Measurements from ENCODE around the gene PIAS4. TPM values are rescaled to one million over a fixed set of nuclear protein-coding genes. Genes with fewer than 3 reads are reported as not detected.

Gene PIAS4
- polyA plus RNA-seq, 1 donor (not counting 4 experiments of a cell fraction or from before 2014, with no cell fraction given), result 7.5 TPM

GRCh38 chr19:4061683-4062418 is 54.3 kb downstream of the PIAS4 start:
- peak overlapping the region; percentile 77 for H3K4me2 ChIP-seq (ENCODE audit: control insufficient read depth, extremely low read depth, insufficient read depth, low read depth, low read length)
- H3K79me2 ChIP-seq (ENCODE audit: control insufficient read depth, insufficient read depth, low read length), result peaks cover 82% of the 10 kb centered on the region
- no peaks in the 10 kb centered on the region for H3K9me3 ChIP-seq (ENCODE audit: control insufficient read depth, low read depth, low read length)
- H4K20me1 ChIP-seq (ENCODE audit: control insufficient read depth, extremely low read depth, insufficient read depth, low read length), result peaks cover 33% of the 10 kb centered on the region
- H3K4me1 ChIP-seq (ENCODE audit: control insufficient read depth, extremely low read depth, insufficient read depth, low read length), result peaks cover 62% of the 10 kb centered on the region
- peak overlapping the region; percentile 43 for H3K27ac ChIP-seq (ENCODE audit: control insufficient read depth, insufficient read depth, low read length)
- peak overlapping the region; percentile 39 to 85 (median 57) for H3K4me3 ChIP-seq (ENCODE audit: control insufficient read depth in 2 of 3, extremely low read depth in 1 of 3, insufficient read depth in 2 of 3, low read depth in 1 of 3, low read length in 3 of 3)
- no peak overlapping the region for H2AFZ ChIP-seq (ENCODE audit: control insufficient read depth, low read length)
- dilution Hi-C loops (cut with MboI; ENCODE audit: extremely low pct_ligation_motif_present, low sequenced_read_pairs), result no loop called here
- no peaks in the 10 kb centered on the region for H3K9me1 ChIP-seq (ENCODE audit: control insufficient read depth, extremely low read depth, insufficient read depth, low read length)
- H3K36me3 ChIP-seq (ENCODE audit: control insufficient read depth in 2 of 2, extremely low read depth in 1 of 2, insufficient read depth in 2 of 2, low read length in 2 of 2), result peaks cover 7 to 18% of the 10 kb centered on the region in 2 experiments
- peak; percentile 9 for FAIRE-seq
- H3K9ac ChIP-seq (ENCODE audit: control insufficient read depth, extremely low read depth, insufficient read depth, low read length), result peak overlapping the region; percentile 60
- no peaks in the 10 kb centered on the region for H3K27me3 ChIP-seq (ENCODE audit: control insufficient read depth, extremely low read depth, insufficient read depth, low read length)
- TF ChIP-seq CTCF (optimal IDR thresholded peaks at IDR 0.05 in 1 of 3, IDR thresholded peaks at IDR 0.05 in 1 of 3, conservative IDR thresholded peaks at IDR 0.05 in 1 of 3; ENCODE audit: extremely low read depth in 1 of 3, insufficient read depth in 2 of 3, low read length in 3 of 3) (no peak), EZH2 (IDR thresholded peaks at IDR 0.05; ENCODE audit: low read length) (no peak)
- DNase-seq (ENCODE audit: low read depth, low spot score), result no peak

DNA sequence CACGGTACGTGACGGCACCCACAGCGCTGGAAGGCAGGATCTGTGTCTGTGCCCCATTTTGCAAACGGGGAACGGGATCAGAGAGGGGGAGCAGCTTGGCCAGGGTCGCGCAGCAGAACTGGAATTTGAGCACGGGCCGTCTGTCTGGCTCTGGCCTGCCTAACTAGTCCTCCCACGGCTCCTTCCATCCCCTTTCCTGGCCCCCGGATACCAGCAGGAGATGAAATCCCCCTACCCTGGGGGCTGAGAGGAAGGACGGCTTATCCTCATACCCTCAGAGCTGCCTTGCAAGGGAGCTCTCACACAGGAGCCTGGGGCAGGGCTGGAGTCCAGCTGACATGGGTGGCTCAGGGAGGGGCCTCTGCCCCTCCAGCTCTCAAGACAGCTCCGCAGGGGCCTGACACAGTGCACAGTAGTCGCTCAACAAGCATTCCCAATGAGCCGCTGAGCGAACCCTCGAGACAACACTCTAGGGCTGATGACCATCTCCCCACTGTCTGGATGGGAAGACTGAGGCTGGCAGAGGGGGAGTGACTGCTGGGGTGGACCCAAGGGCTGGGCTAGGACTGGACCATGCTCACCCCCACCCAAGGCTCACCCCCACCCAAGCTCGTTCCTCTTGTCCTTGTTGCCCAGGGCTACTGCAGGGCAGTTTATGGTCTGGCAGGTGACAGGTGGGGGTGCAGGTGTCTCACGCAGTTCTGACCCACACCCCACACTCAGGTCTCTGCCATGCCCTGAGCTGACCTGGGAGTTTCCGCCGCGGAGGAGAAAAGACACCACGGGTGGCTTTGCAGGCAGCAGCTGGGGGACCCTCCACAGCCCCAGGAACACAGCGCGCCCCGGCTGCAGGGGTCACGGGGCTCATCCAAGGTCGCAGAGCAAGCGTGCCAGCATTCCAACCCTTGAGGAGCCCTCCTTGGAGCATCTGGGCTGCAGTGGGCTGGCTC is 55.2 kb downstream of the PIAS4 start:
- H3K27ac ChIP-seq (ENCODE audit: control insufficient read depth, insufficient read depth, low read length), result no peak overlapping the region
- H3K4me3 ChIP-seq (ENCODE audit: control insufficient read depth in 2 of 3, extremely low read depth in 1 of 3, insufficient read depth in 2 of 3, low read depth in 1 of 3, low read length in 3 of 3), result peak overlapping the region; percentile 85 to 92 (median 92)
- H3K9me1 ChIP-seq (ENCODE audit: control insufficient read depth, extremely low read depth, insufficient read depth, low read length), result no peaks in the 10 kb centered on the region
- peaks cover 5 to 18% of the 10 kb centered on the region in 2 experiments for H3K36me3 ChIP-seq (ENCODE audit: control insufficient read depth in 2 of 2, extremely low read depth in 1 of 2, insufficient read depth in 2 of 2, low read length in 2 of 2)
- FAIRE-seq, result no peak
- TF ChIP-seq CTCF (optimal IDR thresholded peaks at IDR 0.05 in 1 of 3, IDR thresholded peaks at IDR 0.05 in 1 of 3, conservative IDR thresholded peaks at IDR 0.05 in 1 of 3; ENCODE audit: extremely low read depth in 1 of 3, insufficient read depth in 2 of 3, low read length in 3 of 3) (no peak), EZH2 (IDR thresholded peaks at IDR 0.05; ENCODE audit: low read length) (no peak)
- no peaks in the 10 kb centered on the region for H3K27me3 ChIP-seq (ENCODE audit: control insufficient read depth, extremely low read depth, insufficient read depth, low read length)
- peak overlapping the region; percentile 96 for H3K4me2 ChIP-seq (ENCODE audit: control insufficient read depth, extremely low read depth, insufficient read depth, low read depth, low read length)
- H4K20me1 ChIP-seq (ENCODE audit: control insufficient read depth, extremely low read depth, insufficient read depth, low read length), result peaks cover 33% of the 10 kb centered on the region
- H3K9me3 ChIP-seq (ENCODE audit: control insufficient read depth, low read depth, low read length), result no peaks in the 10 kb centered on the region
- peaks cover 74% of the 10 kb centered on the region for H3K79me2 ChIP-seq (ENCODE audit: control insufficient read depth, insufficient read depth, low read length)
- no peak overlapping the region for H2AFZ ChIP-seq (ENCODE audit: control insufficient read depth, low read length)
- H3K4me1 ChIP-seq (ENCODE audit: control insufficient read depth, extremely low read depth, insufficient read depth, low read length), result peaks cover 61% of the 10 kb centered on the region
- H3K9ac ChIP-seq (ENCODE audit: control insufficient read depth, extremely low read depth, insufficient read depth, low read length), result peak overlapping the region; percentile 88
- no peak for DNase-seq (ENCODE audit: low read depth, low spot score)
- dilution Hi-C loops (cut with MboI; ENCODE audit: extremely low pct_ligation_motif_present, low sequenced_read_pairs), result no loop called here
